ENCODE measurements around the gene KIF4A. TPM values are rescaled to one million over a fixed set of nuclear protein-coding genes. Genes with fewer than 3 reads are reported as not detected.

The KIF4A gene
- total and polyA plus RNA-seq, 2 of the 13 experiments (the other 11 are each of a cell fraction or from before 2014, with no cell fraction given), result 9.4 to 28.2 TPM

GRCh38 chrX:70434352-70434866 is 144.5 kb downstream of the KIF4A start (continued):
- TF ChIP-seq ZNF784 (CRISPR knock-in tag; IDR thresholded peaks at IDR 0.05; ENCODE audit: borderline replicate concordance) (no peak), MIXL1 (CRISPR knock-in tag; IDR thresholded peaks at IDR 0.05) (no peak), RXRB (CRISPR knock-in tag; IDR thresholded peaks at IDR 0.05; ENCODE audit: borderline replicate concordance) (no peak), ZFX (CRISPR knock-in tag; IDR thresholded peaks at IDR 0.05; ENCODE audit: low read depth) (peak; percentile 26; the same call in 1 of the 2 replicates), ZNF513 (CRISPR knock-in tag; conservative IDR thresholded peaks at IDR 0.05) (no peak), ZSCAN22 (CRISPR knock-in tag; IDR thresholded peaks at IDR 0.05) (no peak), ZNF644 (CRISPR knock-in tag; IDR thresholded peaks at IDR 0.05; ENCODE audit: low read depth) (no peak), TFDP1 (CRISPR knock-in tag; IDR thresholded peaks at IDR 0.05; ENCODE audit: borderline replicate concordance) (no peak; the same call in 1 of the 2 replicates), GTF3A (CRISPR knock-in tag; conservative IDR thresholded peaks at IDR 0.05) (no peak), ZNF317 (CRISPR knock-in tag; IDR thresholded peaks at IDR 0.05) (no peak), YEATS4 (CRISPR knock-in tag; IDR thresholded peaks at IDR 0.05; ENCODE audit: borderline replicate concordance) (0 out of 2 replicates have a peak, but pooled peaks have one; percentile 5), DPF2 (CRISPR knock-in tag; IDR thresholded peaks at IDR 0.05; ENCODE audit: borderline replicate concordance, low read depth) (no peak), NCOR1 (IDR thresholded peaks at IDR 0.05; ENCODE audit: borderline replicate concordance, low read length) (no peak), HMGXB4 (CRISPR knock-in tag; IDR thresholded peaks at IDR 0.05; ENCODE audit: borderline replicate concordance in 1 of 2, low read depth in 1 of 2) (no peak), AGO2 (optimal IDR thresholded peaks at IDR 0.05; ENCODE audit: low read depth, low read length) (no peak), GABPA (IDR thresholded peaks at IDR 0.05; ENCODE audit: low read depth, low read length) (peak; percentile 59), GABPA (CRISPR knock-in tag; IDR thresholded peaks at IDR 0.05; ENCODE audit: low read depth) (peak; percentile 89), NR2F2 (IDR thresholded peaks at IDR 0.05; ENCODE audit: borderline replicate concordance, low read depth) (no peak), MTF1 (CRISPR knock-in tag; IDR thresholded peaks at IDR 0.05) (no peak), ZSCAN20 (CRISPR knock-in tag; IDR thresholded peaks at IDR 0.05; ENCODE audit: borderline replicate concordance) (no peak), ZBTB7A (CRISPR knock-in tag; IDR thresholded peaks at IDR 0.05) (no peak), ZNF510 (CRISPR knock-in tag; IDR thresholded peaks at IDR 0.05; ENCODE audit: low read depth) (0 out of 2 replicates have a peak, but pooled peaks have one; percentile 30), FUBP1 (CRISPR knock-in tag; IDR thresholded peaks at IDR 0.05; ENCODE audit: borderline replicate concordance) (no peak), ZNF788 (CRISPR knock-in tag; IDR thresholded peaks at IDR 0.05; ENCODE audit: borderline replicate concordance) (no peak)

Measured in HepG2 (cell line).